Activated CD8-positive, alpha-beta memory T cell treated with anti-CD3 and anti-CD28 coated beads for 1 hour (primary cell): Measurements from ENCODE around the gene PPP1R13B.

Experiments used
- DNase-seq, 2 donors: peaks; one replicate each; pipeline ENCODE4 v3.0.0-alpha.2; 2020; ENCODE audit warnings: low read depth in 1 of 2; ENCODE audit errors: extremely low read depth in 1 of 2

The PPP1R13B gene

GRCh38 chr14:103746701-103747100 lies 100.7 kb downstream of the PPP1R13B start:
- DNase-seq = no peak

- no peak for DNase-seq
Observed at GRCh38 chr14:103745424-103745823, 102.0 kb downstream of the PPP1R13B start.

- DNase-seq = no peak
Observed at GRCh38 chr14:103744621-103745395, 102.6 kb downstream of the PPP1R13B start.

GRCh38 chr14:103743691-103744090 lies 103.7 kb downstream of the PPP1R13B start:
- no peak for DNase-seq

- DNase-seq = no peak
Observed at GRCh38 chr14:103742499-103743255, 104.7 kb downstream of the PPP1R13B start.

- DNase-seq = no peak
Observed at GRCh38 chr14:103741876-103742275, 105.5 kb downstream of the PPP1R13B start.

GRCh38 chr14:103740991-103741689 lies 106.2 kb downstream of the PPP1R13B start:
- DNase-seq = no peak

- DNase-seq = no peak
Observed at GRCh38 chr14:103739793-103740501, 107.4 kb downstream of the PPP1R13B start.

GRCh38 chr14:103739466-103739792 lies 107.9 kb downstream of the PPP1R13B start:
- no peak for DNase-seq

GRCh38 chr14:103738701-103739451 lies 108.5 kb downstream of the PPP1R13B start:
- DNase-seq = no peak

- DNase-seq = no peak
Observed at GRCh38 chr14:103738166-103738565, 109.2 kb downstream of the PPP1R13B start.

GRCh38 chr14:103737432-103738045 lies 109.8 kb downstream of the PPP1R13B start:
- DNase-seq = no peak

- DNase-seq = no peak
Observed at GRCh38 chr14:103736546-103737431, 110.6 kb downstream of the PPP1R13B start.

- DNase-seq = no peak
Observed at GRCh38 chr14:103735815-103736545, 111.4 kb downstream of the PPP1R13B start.

GRCh38 chr14:103735439-103735814 lies 111.9 kb downstream of the PPP1R13B start:
- no peak for DNase-seq

- no peak for DNase-seq
Observed at GRCh38 chr14:103735022-103735421, 112.4 kb downstream of the PPP1R13B start.

- no peak for DNase-seq
Observed at GRCh38 chr14:103734081-103734888, 113.1 kb downstream of the PPP1R13B start.
